DMS79 (cell line): ENCODE data around the gene ATP13A4.

Experiments used
- DNase-seq: peaks from one replicate; lab custom pipeline; 2025; lab: John Stamatoyannopoulos, UW

ATP13A4 gene

DNA sequence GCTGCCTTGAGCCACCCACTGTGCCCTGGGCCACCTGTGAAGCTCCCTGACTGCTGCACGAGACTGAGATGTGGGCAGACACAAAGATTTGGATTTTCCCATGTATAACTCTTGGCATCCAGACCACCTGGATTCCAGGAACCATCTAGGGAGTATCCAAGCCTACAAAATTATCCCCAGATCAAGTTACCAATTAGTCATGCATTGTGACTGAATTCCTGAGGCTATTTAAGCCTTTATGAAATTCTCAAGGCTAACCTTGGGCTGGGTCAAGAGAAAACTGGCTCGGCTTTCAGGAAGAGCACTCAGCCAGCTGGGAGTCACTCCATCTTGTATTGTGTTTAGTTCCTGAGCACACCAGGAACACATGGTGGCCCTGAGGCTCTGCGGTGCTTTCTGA, 162.8 kb downstream of the ATP13A4 start:
- no peak for DNase-seq

DNA sequence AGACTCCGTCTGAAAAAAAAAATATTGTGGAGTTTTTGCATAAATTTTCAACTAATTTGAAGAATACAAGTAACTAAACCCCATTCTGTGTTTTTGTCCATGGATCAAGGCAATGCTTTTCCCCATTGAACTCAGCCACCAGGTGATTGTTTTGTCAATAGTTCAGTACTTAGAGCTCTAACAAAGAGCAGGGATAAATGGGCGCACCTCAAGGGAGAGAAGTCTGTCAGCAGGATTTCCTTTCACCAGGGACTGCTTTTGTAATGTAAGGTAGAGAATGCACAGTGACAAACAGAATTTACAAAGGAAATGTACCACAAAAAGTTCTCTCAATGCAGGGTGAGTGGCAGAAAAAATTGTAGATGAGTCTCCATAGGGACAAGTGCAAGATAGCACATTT, 165.4 kb downstream of the ATP13A4 start:
- DNase-seq = no peak

DNA sequence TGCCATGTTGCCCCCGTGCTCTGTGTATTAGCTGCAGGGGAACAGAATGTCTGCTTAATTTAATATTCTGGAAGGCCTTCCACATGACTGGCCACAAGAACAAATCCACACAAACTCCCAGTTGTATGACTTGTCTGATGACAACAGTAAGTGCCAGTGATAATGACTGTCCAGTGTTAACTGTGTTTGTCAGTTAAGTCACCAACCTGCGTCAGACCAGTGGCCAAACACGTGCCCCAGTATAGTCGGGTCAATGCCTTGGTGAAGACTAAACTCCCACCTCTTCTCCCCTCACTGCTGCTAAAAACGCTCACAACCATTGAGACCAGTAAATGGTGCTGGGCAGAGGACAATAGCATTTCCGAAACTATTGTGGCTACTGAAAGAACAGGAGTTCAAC, 166.3 kb downstream of the ATP13A4 start:
- DNase-seq = no peak

GRCh38 chr3:193387596-193387995, 167.1 kb downstream of the ATP13A4 start:
- no peak for DNase-seq

GRCh38 chr3:193378706-193379105, 176.0 kb downstream of the ATP13A4 start, which contains the start of gene ATP13A5:
TSS of gene ATP13A5 (minus strand) at chr3:193378753. CDS start at chr3:193378725, 28 bp downstream.
- DNase-seq = no peak

GRCh38 chr3:193377591-193377990, 177.1 kb downstream of the ATP13A4 start:
- DNase-seq = no peak

DNA sequence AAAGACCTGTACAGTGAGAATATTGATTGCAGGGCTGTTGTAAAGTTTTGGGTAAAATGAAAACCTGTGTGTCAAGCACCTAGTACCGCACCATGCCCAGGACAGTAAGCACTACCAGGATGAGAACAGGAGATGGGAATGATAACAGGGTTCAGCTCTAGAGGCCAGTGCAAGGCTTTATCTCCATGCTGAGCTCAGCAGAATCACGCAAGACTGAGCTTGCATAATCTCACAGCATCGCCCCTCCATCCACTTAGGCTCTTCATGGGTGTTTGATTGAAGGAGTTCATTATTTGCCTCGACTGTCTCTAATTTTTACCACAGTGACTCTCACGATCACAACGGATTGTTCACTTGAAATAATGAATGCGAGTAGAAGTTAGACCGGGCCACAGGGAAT, 179.1 kb downstream of the ATP13A4 start:
- DNase-seq = no peak

DNA sequence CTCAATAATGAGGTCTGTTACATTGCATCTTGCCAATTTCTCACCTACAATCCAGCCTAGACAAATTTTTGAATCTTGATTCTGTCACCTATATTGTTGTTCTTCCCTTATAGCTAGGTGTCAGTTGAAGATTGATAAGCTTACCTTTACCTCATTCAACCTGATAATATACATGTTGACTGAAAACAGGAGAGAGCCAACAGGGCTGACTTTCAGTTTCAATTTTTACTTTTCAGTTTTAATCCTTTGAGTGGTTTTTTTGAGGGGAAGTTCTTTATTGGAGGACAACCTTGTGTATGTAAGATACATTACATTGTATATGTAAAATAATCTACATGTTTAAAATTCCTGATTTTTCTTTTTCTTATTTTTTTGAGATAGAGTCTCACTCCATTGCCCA, 181.9 kb downstream of the ATP13A4 start:
- no peak for DNase-seq

GRCh38 chr3:193367868-193368267, 186.8 kb downstream of the ATP13A4 start:
- DNase-seq = no peak

DNA sequence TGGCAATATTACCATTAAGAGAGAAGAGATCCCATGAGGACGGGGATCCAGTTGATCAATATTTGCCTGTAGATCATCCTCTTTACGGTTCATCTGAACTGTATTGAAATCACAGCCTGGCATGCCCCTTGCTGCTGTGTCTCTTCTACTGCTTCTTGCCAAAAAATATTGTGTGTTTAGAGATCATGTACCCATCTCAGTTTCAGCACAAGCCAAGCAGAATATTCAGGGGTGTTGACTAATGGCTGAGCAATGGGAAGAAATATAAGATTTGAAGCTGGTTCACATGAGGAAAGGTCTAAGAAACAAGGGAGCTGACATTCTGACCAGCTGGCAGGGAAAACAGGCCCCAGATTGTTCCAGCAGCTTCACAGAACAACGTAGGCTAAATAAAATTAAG, 197.4 kb downstream of the ATP13A4 start:
- no peak for DNase-seq

- no peak for DNase-seq
Measured at GRCh38 chr3:193354423-193354822, 200.3 kb downstream of the ATP13A4 start.
